HEK293 (cell line): ENCODE results near the gene EFCAB14.
A peak's percentile ranks its signal among the peaks of the same experiment; 100 is the strongest.
"Not testable (repeated sequence)": the region's sequence is repeated elsewhere in the genome, so short reads cannot be mapped to it uniquely, and the experiment has no call there.

Experiments used
- CTCF ChIA-PET: fragments of 350-600 bp; formaldehyde crosslinking; extraction: SDS; loops from one replicate; lab custom pipeline; 2021; ENCODE audit warnings: antibody characterized with exemption; lab: Yijun Ruan, JAX
- POLR2A ChIA-PET: fragments of 300-600 bp; formaldehyde crosslinking; extraction: SDS; loops from one replicate; lab custom pipeline; 2020; ENCODE audit warnings: antibody characterized with exemption, inconsistent platforms; lab: Yijun Ruan, JAX
- H3K27ac ChIP-seq: fragments of 200-500 bp; sonication (Bioruptor generic); 2 replicates; pipeline ENCODE4 v1.5.1; 2014; ENCODE audit warnings: low read depth, low read length, control low read depth, inconsistent platforms; ENCODE audit errors: extremely low read depth
- H3K36me3 ChIP-seq, 2 experiments: fragments of 200-500 bp in 1 of 2; sonication (Bioruptor generic) in 1 of 2; 1 replicate in 1 of 2; 2 replicates in 1 of 2; pipeline ENCODE4 v1.5.1; 2014 to 2017; ENCODE audit warnings: inconsistent platforms in 2 of 2, low read length in 2 of 2; ENCODE audit not compliant: control insufficient read depth in 2 of 2, insufficient read depth in 1 of 2
- H3K4me1 ChIP-seq: fragments of 200-500 bp; sonication (Bioruptor generic); 2 replicates; pipeline ENCODE4 v1.5.1; 2014; ENCODE audit warnings: mild to moderate bottlenecking, low read length, inconsistent platforms; ENCODE audit not compliant: control insufficient read depth, insufficient read depth
- H3K4me3 ChIP-seq: 2 replicates; pipeline ENCODE4 v1.5.1; 2011; ENCODE audit warnings: low read depth, mild to moderate bottlenecking, control low read depth, low read length, moderate library complexity
- H3K9me3 ChIP-seq: fragments of 200-500 bp; sonication (Bioruptor generic); 2 replicates; pipeline ENCODE4 v1.5.1; 2014; ENCODE audit warnings: low read depth, low read length, inconsistent platforms; ENCODE audit not compliant: control insufficient read depth, insufficient read depth
- BCL11A ChIP-seq: fragments of 450-650 bp; formaldehyde crosslinking; IDR thresholded peaks from 2 replicates; pipeline ENCODE4 v1.5.1; 2016; ENCODE audit warnings: low read depth, missing biosample characterization, missing genetic modification characterization
- FEZF1 ChIP-seq: fragments of 450-650 bp; formaldehyde crosslinking; IDR thresholded peaks from 2 replicates; pipeline ENCODE4 v1.5.1; 2016; ENCODE audit warnings: missing biosample characterization, missing genetic modification characterization
- KLF1 ChIP-seq: fragments of 450-650 bp; formaldehyde crosslinking; IDR thresholded peaks from 2 replicates; pipeline ENCODE4 v1.5.1; 2016; ENCODE audit warnings: missing biosample characterization, missing genetic modification characterization
- PATZ1 ChIP-seq: fragments of 450-650 bp; formaldehyde crosslinking; IDR thresholded peaks from 2 replicates; pipeline ENCODE4 v1.5.1; 2016; ENCODE audit warnings: missing biosample characterization, missing genetic modification characterization
- SALL2 ChIP-seq: fragments of 450-650 bp; formaldehyde crosslinking; IDR thresholded peaks from 2 replicates; pipeline ENCODE4 v1.5.0; 2017; ENCODE audit warnings: missing biosample characterization, mild to moderate bottlenecking, missing genetic modification characterization, borderline replicate concordance
- SP2 ChIP-seq: fragments of 450-650 bp; formaldehyde crosslinking; IDR thresholded peaks from 2 replicates; pipeline ENCODE4 v1.5.1; 2016; ENCODE audit warnings: missing biosample characterization, missing genetic modification characterization
- ZBTB6 ChIP-seq: fragments of 450-650 bp; formaldehyde crosslinking; IDR thresholded peaks from 2 replicates; pipeline ENCODE4 v1.5.1; 2017; ENCODE audit warnings: missing biosample characterization, missing genetic modification characterization
- ZNF112 ChIP-seq: fragments of 450-650 bp; formaldehyde crosslinking; IDR thresholded peaks from 2 replicates; pipeline ENCODE4 v1.5.0; 2017; ENCODE audit warnings: missing biosample characterization, missing genetic modification characterization
- ZNF114 ChIP-seq: fragments of 450-650 bp; formaldehyde crosslinking; IDR thresholded peaks from 2 replicates; pipeline ENCODE4 v1.5.0; 2017; ENCODE audit warnings: missing biosample characterization, missing genetic modification characterization
- ZNF132 ChIP-seq: fragments of 450-650 bp; formaldehyde crosslinking; IDR thresholded peaks from 2 replicates; pipeline ENCODE4 v1.5.1; 2017; ENCODE audit warnings: missing biosample characterization, missing genetic modification characterization, borderline replicate concordance
- ZNF146 ChIP-seq: fragments of 450-650 bp; formaldehyde crosslinking; IDR thresholded peaks from 2 replicates; pipeline ENCODE4 v1.5.1; 2016; ENCODE audit warnings: missing biosample characterization, missing genetic modification characterization
- ZNF155 ChIP-seq: fragments of 450-650 bp; formaldehyde crosslinking; IDR thresholded peaks from 2 replicates; pipeline ENCODE4 v1.5.1; 2016; ENCODE audit warnings: missing biosample characterization, missing genetic modification characterization
- ZNF184 ChIP-seq: fragments of 450-650 bp; IDR thresholded peaks from 2 replicates; pipeline ENCODE4 v1.5.1; 2018; ENCODE audit warnings: missing biosample characterization, mild to moderate bottlenecking, missing genetic modification characterization
- ZNF280D ChIP-seq: fragments of 450-650 bp; formaldehyde crosslinking; IDR thresholded peaks from 2 replicates; pipeline ENCODE4 v1.5.1; 2016; ENCODE audit warnings: missing biosample characterization, missing genetic modification characterization
- ZNF354C ChIP-seq: fragments of 450-650 bp; formaldehyde crosslinking; IDR thresholded peaks from 2 replicates; pipeline ENCODE4 v1.5.1; 2016; ENCODE audit warnings: missing biosample characterization, missing genetic modification characterization, low read depth, borderline replicate concordance
- ZNF404 ChIP-seq: fragments of 450-650 bp; formaldehyde crosslinking; IDR thresholded peaks from 2 replicates; pipeline ENCODE4 v1.5.1; 2017; ENCODE audit warnings: missing biosample characterization, missing genetic modification characterization
- ZNF521 ChIP-seq: fragments of 450-650 bp; formaldehyde crosslinking; IDR thresholded peaks from 2 replicates; pipeline ENCODE4 v1.5.1; 2017; ENCODE audit warnings: missing biosample characterization, mild to moderate bottlenecking, missing genetic modification characterization
- TF ChIP-seq, protein P1 (sequence below): fragments of 450-650 bp; formaldehyde crosslinking; IDR thresholded peaks from 2 replicates; pipeline ENCODE4 v1.5.1; 2016; ENCODE audit warnings: missing biosample characterization, missing genetic modification characterization
- TF ChIP-seq, protein P2 (sequence below): fragments of 450-650 bp; formaldehyde crosslinking; IDR thresholded peaks from 2 replicates; pipeline ENCODE4 v1.5.1; 2017; ENCODE audit warnings: missing biosample characterization, missing genetic modification characterization
- TF ChIP-seq, protein P3 (sequence below): fragments of 450-650 bp; formaldehyde crosslinking; IDR thresholded peaks from 2 replicates; pipeline ENCODE4 v1.5.1; 2017; ENCODE audit warnings: missing biosample characterization, missing genetic modification characterization

EFCAB14 gene

GRCh38 chr1:46654698-46655097 lies 64.2 kb downstream of the EFCAB14 start:
- H3K36me3 ChIP-seq = peaks cover 24 to 86% of the 10 kb centered on the region in 2 experiments
- TF ChIP-seq ZNF280D (tag by site-specific recombination) = peak; percentile 30; the same call in 1 of the 2 replicates
- peak; percentile 99 for TF ChIP-seq ZNF146 (tag by site-specific recombination)
- TF ChIP-seq, protein P1, sequence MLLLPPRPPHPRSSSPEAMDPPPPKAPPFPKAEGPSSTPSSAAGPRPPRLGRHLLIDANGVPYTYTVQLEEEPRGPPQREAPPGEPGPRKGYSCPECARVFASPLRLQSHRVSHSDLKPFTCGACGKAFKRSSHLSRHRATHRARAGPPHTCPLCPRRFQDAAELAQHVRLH (tag by site-specific recombination) = peak; percentile 66; the same call in 1 of the 2 replicates
- H3K4me1 ChIP-seq, CTCF ChIA-PET, H3K27ac ChIP-seq, H3K9me3 ChIP-seq, POLR2A ChIA-PET, H3K4me3 ChIP-seq: not testable (repeated sequence)

DNA sequence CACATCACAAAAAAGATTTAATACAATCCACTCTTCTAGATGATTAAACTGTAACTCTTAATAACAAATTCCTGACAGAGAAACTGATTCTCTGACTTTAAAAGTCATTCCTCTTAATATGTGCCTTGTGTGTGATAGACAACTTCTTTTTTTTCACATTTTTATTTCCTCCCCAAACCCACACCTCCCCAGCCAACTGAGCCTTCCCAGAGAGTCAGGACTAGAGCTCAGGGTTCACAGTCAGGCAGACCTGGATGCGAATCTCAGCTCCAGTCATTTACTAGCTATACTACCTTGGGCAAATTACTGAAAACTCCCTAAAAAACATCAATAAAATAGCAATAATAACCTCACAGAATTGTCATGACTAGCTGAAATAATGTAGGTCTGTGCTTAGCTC lies 64.9 kb downstream of the EFCAB14 start:
- CTCF ChIA-PET = interaction anchor here (0.6 kb wide), 2 partner anchors 31 to 211 kb away, joined by 3 to 10 read pairs; no protein-coding TSS in a partner anchor

GRCh38 chr1:46653405-46653958 lies 65.4 kb downstream of the EFCAB14 start:
- CTCF ChIA-PET = interaction anchor here (0.6 kb wide), 2 partner anchors 30 to 210 kb away, joined by 3 to 10 read pairs; no protein-coding TSS in a partner anchor
- Histone ChIP-seq H3K36me3 (peaks cover 30 to 89% of the 10 kb centered on the region in 2 experiments), H3K4me3 (no peak overlapping the region), H3K27ac (no peak overlapping the region), H3K4me1 (no peaks in the 10 kb centered on the region), H3K9me3 (no peaks in the 10 kb centered on the region)
- POLR2A ChIA-PET = interaction anchor here (0.9 kb wide), 1 partner anchor 14 kb away, joined by 3 read pairs; the partner anchor contains the start of gene ATPAF1
- TF ChIP-seq ZNF112 (no peak), FEZF1 (peak; percentile 89), SP2 (tag by site-specific recombination) (no peak), ZBTB6 (tag by site-specific recombination) (no peak), ZNF521 (tag by site-specific recombination) (no peak), ZNF114 (tag by site-specific recombination) (no peak), ZNF354C (tag by site-specific recombination) (no peak), SALL2 (no peak), ZNF184 (tag by site-specific recombination) (no peak), ZNF132 (tag by site-specific recombination) (no peak)
- TF ChIP-seq, protein P2, sequence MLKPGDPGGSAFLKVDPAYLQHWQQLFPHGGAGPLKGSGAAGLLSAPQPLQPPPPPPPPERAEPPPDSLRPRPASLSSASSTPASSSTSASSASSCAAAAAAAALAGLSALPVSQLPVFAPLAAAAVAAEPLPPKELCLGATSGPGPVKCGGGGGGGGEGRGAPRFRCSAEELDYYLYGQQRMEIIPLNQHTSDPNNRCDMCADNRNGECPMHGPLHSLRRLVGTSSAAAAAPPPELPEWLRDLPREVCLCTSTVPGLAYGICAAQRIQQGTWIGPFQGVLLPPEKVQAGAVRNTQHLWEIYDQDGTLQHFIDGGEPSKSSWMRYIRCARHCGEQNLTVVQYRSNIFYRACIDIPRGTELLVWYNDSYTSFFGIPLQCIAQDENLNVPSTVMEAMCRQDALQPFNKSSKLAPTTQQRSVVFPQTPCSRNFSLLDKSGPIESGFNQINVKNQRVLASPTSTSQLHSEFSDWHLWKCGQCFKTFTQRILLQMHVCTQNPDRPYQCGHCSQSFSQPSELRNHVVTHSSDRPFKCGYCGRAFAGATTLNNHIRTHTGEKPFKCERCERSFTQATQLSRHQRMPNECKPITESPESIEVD (tag by site-specific recombination) = peak; percentile 100

More for the DNA sequence above, 64.9 kb downstream of the EFCAB14 start:
- no peak overlapping the region for H3K27ac ChIP-seq
- POLR2A ChIA-PET = interaction anchor here (0.9 kb wide), 1 partner anchor 13 kb away, joined by 3 read pairs; the partner anchor contains the start of gene ATPAF1
- H3K4me1 ChIP-seq = no peaks in the 10 kb centered on the region
- TF ChIP-seq ZNF404 (tag by site-specific recombination) = no peak
- no peak for TF ChIP-seq ZNF155 (tag by site-specific recombination)
- no peak for TF ChIP-seq KLF1
- TF ChIP-seq, protein P3, sequence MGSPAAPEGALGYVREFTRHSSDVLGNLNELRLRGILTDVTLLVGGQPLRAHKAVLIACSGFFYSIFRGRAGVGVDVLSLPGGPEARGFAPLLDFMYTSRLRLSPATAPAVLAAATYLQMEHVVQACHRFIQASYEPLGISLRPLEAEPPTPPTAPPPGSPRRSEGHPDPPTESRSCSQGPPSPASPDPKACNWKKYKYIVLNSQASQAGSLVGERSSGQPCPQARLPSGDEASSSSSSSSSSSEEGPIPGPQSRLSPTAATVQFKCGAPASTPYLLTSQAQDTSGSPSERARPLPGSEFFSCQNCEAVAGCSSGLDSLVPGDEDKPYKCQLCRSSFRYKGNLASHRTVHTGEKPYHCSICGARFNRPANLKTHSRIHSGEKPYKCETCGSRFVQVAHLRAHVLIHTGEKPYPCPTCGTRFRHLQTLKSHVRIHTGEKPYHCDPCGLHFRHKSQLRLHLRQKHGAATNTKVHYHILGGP (tag by site-specific recombination) = no peak
- TF ChIP-seq PATZ1 = no peak
- no peak for TF ChIP-seq BCL11A
- H3K36me3 ChIP-seq = peaks cover 30 to 87% of the 10 kb centered on the region in 2 experiments
- H3K4me3 ChIP-seq = no peak overlapping the region
- no peaks in the 10 kb centered on the region for H3K9me3 ChIP-seq
